Sigmoid colon (tissue), 4 donors: ENCODE results near the gene SMAP1.

Experiments
- CTCF ChIP-seq, 4 experiments: fragments of 450-650 bp in 3 of 4; fragments of 200-600 bp in 1 of 4; IDR thresholded peaks; one replicate each; pipeline ENCODE4 v1.5.1; 2016 to 2019; ENCODE audit warnings: antibody characterized with exemption in 4 of 4, mild to moderate bottlenecking in 3 of 4, moderate library complexity in 2 of 4
- POLR2AphosphoS5 ChIP-seq, 4 donors: sonication (generic); formaldehyde crosslinking; IDR thresholded peaks; one replicate each; pipeline ENCODE4 v1.6.1; 2017; ENCODE audit warnings: antibody characterized with exemption in 4 of 4

- TF ChIP-seq CTCF (IDR thresholded peaks at IDR 0.05) = no peak
- TF ChIP-seq POLR2AphosphoS5 (IDR thresholded peaks at IDR 0.05) = no peak
These were observed 232.4 kb downstream of the SMAP1 start for GRCh38 chr6:70900047-70900446.
